PC-3 (cell line): Measurements from ENCODE around the gene CCDC7. TPM values are rescaled to one million over a fixed set of nuclear protein-coding genes. Genes with fewer than 3 reads are reported as not detected.

ENCODE experiments used
- ATAC-seq: fragments of 200-7000 bp; cut with Tn5 transposase; 2 replicates; pipeline ENCODE4 v1.9.1; 2020; ENCODE audit warnings: mild to moderate bottlenecking, moderate library complexity
- BruUV-seq: library from RNA; stranded (reverse); fragments of 400-500 nt; replicated peaks from 2 replicates; lab custom pipeline; 2021; lab: Mats Ljungman, UMichigan
- CTCF ChIA-PET: fragments of 300-600 bp; sonication (Branson Sonifier 250); formaldehyde crosslinking; loops from one replicate; lab custom pipeline; 2022; ENCODE audit warnings: antibody characterized with exemption; lab: Charles Lee
- POLR2A ChIA-PET: fragments of 300-600 bp; sonication (Branson Sonifier 250); formaldehyde crosslinking; loops from one replicate; lab custom pipeline; 2022; ENCODE audit warnings: antibody characterized with exemption; ENCODE audit not compliant: unreplicated experiment; lab: Charles Lee
- DNase-seq: peaks from one replicate; pipeline ENCODE4 v3.0.0-alpha.2; 2015
- H2AFZ ChIP-seq: fragments of 300-600 bp; sonication (generic); 2 replicates; pipeline ENCODE4 v1.6.0; 2016; ENCODE audit warnings: antibody characterized with exemption, low read length
- H3F3A ChIP-seq: fragments of 300-600 bp; sonication (generic); one replicate; pipeline ENCODE4 v1.6.0; 2017; ENCODE audit warnings: antibody characterized with exemption, low read length, control low read depth, mild to moderate bottlenecking; ENCODE audit not compliant: unreplicated experiment
- H3K27ac ChIP-seq: fragments of 300-600 bp; sonication (generic); 2 replicates; pipeline ENCODE4 v1.5.1; 2016; ENCODE audit warnings: mild to moderate bottlenecking, low read length
- H3K27me3 ChIP-seq: fragments of 300-600 bp; sonication (generic); 2 replicates; pipeline ENCODE4 v1.6.1; 2016; ENCODE audit warnings: low read length, mixed read lengths
- H3K36me3 ChIP-seq: fragments of 300-600 bp; sonication (generic); 2 replicates; pipeline ENCODE4 v1.6.1; 2016; ENCODE audit warnings: low read depth, mixed run types, low read length, mixed read lengths
- H3K4me1 ChIP-seq: fragments of 300-600 bp; sonication (generic); 2 replicates; pipeline ENCODE4 v1.5.1; 2016; ENCODE audit warnings: low read length; ENCODE audit not compliant: insufficient read depth
- H3K4me2 ChIP-seq: fragments of 300-600 bp; sonication (generic); 2 replicates; pipeline ENCODE4 v1.6.0; 2016; ENCODE audit warnings: low read length
- H3K4me3 ChIP-seq: fragments of 300-600 bp; sonication (generic); 2 replicates; pipeline ENCODE4 v1.5.1; 2016; ENCODE audit warnings: mild to moderate bottlenecking, low read length, mixed read lengths
- H3K79me2 ChIP-seq: fragments of 300-600 bp; sonication (generic); 2 replicates; pipeline ENCODE4 v1.6.1; 2017; ENCODE audit warnings: low read length, mixed read lengths
- H3K9ac ChIP-seq: fragments of 300-600 bp; sonication (generic); 2 replicates; pipeline ENCODE4 v1.6.0; 2016; ENCODE audit warnings: mild to moderate bottlenecking, low read length
- H3K9me2 ChIP-seq: fragments of 300-600 bp; sonication (generic); replicated peaks from 2 replicates; pipeline ENCODE4 v1.6.1; 2016; ENCODE audit warnings: mixed run types, low read length, mixed read lengths
- H3K9me3 ChIP-seq: fragments of 300-600 bp; sonication (generic); 2 replicates; pipeline ENCODE4 v1.6.1; 2016; ENCODE audit warnings: low read length, mixed read lengths
- H4K20me1 ChIP-seq: fragments of 300-600 bp; sonication (generic); 2 replicates; pipeline ENCODE4 v1.6.1; 2016; ENCODE audit warnings: low read length, mixed read lengths
- EZH2 ChIP-seq: fragments of 300-600 bp; sonication (generic); IDR thresholded peaks from one replicate; pipeline ENCODE4 v1.6.1; 2017; ENCODE audit warnings: antibody characterized with exemption, mild to moderate bottlenecking, low read length; ENCODE audit not compliant: unreplicated experiment
- EZH2phosphoT487 ChIP-seq: fragments of 300-600 bp; sonication (generic); IDR thresholded peaks from 2 replicates; pipeline ENCODE4 v1.6.1; 2018; ENCODE audit warnings: mild to moderate bottlenecking, antibody characterized with exemption, low read length, borderline replicate concordance
- intact Hi-C: fragments of 100-400 bp; cut with micrococcal nuclease; formaldehyde crosslinking; loops from 2 replicates; pipeline ENCODE4 v1.9.0; 2023
- total RNA-seq: library from RNA; depleted of rRNA; stranded (reverse); fragments of >200 nt; gene quantifications from 2 replicates; pipeline ENCODE4 v1.2.3, GENCODE V29; 2014
- TF ChIP-seq, protein P1 (sequence below): fragments of 300-600 bp; sonication (generic); conservative IDR thresholded peaks from 2 replicates; pipeline ENCODE4 v1.5.1; 2017; ENCODE audit warnings: antibody characterized with exemption, low read depth, mild to moderate bottlenecking, low read length

The CCDC7 gene
- total RNA-seq, 1 experiment from 2014 or later: 19.1 TPM

DNA sequence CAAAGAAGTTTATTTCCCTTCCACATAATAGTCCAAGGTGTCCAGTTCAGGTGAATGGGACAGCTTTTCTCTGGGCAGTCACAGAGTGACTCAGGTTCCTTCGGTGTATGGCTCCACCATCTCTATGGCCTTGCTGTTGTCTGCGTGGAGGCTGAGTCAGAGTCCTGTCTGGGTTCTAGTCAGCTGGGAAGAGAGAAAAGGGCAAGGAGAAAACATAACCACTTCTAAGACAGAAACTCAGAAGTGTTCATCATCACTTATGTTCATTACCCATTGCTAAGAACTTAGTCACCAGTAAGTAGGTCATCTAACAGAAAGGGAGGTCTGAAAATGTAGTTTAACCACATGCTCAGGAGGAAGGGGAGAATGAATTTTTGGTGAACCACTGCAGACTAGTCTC is 32.4 kb upstream of the CCDC7 start:
- ATAC-seq: peak; percentile 90
- Histone ChIP-seq H3F3A (peaks cover 5% of the 10 kb centered on the region), H3K4me2 (peak overlapping the region; percentile 23), H3K36me3 (no peaks in the 10 kb centered on the region), H2AFZ (peak overlapping the region; percentile 2; the same call in 1 of the 2 replicates), H3K9ac (no peak overlapping the region), H3K4me3 (no peak overlapping the region), H3K9me3 (no peaks in the 10 kb centered on the region), H3K4me1 (peaks cover 25% of the 10 kb centered on the region), H3K79me2 (no peaks in the 10 kb centered on the region), H3K27ac (peak overlapping the region; percentile 68), H3K9me2 (no peaks in the 10 kb centered on the region), H3K27me3 (no peaks in the 10 kb centered on the region), H4K20me1 (no peaks in the 10 kb centered on the region)
- ChIA-PET POLR2A (interaction anchor here (0.5 kb wide), 1 partner anchor 48 kb away, joined by 9 read pairs; no protein-coding TSS in a partner anchor), CTCF (no interaction called here)
- TF ChIP-seq EZH2 (no peak), EZH2phosphoT487 (no peak)
- TF ChIP-seq, protein P1, sequence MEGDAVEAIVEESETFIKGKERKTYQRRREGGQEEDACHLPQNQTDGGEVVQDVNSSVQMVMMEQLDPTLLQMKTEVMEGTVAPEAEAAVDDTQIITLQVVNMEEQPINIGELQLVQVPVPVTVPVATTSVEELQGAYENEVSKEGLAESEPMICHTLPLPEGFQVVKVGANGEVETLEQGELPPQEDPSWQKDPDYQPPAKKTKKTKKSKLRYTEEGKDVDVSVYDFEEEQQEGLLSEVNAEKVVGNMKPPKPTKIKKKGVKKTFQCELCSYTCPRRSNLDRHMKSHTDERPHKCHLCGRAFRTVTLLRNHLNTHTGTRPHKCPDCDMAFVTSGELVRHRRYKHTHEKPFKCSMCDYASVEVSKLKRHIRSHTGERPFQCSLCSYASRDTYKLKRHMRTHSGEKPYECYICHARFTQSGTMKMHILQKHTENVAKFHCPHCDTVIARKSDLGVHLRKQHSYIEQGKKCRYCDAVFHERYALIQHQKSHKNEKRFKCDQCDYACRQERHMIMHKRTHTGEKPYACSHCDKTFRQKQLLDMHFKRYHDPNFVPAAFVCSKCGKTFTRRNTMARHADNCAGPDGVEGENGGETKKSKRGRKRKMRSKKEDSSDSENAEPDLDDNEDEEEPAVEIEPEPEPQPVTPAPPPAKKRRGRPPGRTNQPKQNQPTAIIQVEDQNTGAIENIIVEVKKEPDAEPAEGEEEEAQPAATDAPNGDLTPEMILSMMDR: no peak
- no TSS peak for BruUV-seq
- intact Hi-C loops: loop anchor here (2.0 kb wide), 1 partner anchor 33 kb away; the partner anchor contains the start of gene CCDC7
- peak; percentile 96 for DNase-seq

DNA sequence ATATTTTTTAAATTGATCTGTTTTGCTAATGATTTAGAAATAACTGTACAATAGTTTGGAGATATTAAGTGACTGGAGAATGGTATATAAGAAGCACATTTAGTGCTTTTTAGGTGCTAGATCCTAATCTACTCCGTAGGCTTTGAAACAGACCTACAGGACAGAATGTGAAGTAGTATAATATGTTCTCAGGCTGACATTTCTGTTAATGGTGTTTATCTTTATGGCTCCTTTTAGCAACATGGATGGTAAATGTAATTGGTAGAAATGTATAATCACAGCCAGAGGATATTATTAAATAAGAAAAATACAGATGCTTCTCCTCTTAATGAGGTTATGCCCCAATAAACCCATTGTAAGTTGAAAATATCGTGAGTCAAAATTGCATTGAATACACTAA is 30.6 kb upstream of the CCDC7 start:
- no peak overlapping the region for H3K27ac ChIP-seq
- H3K9ac ChIP-seq: no peak overlapping the region
- H3K4me3 ChIP-seq: no peak overlapping the region
- H3F3A ChIP-seq: peaks cover 5% of the 10 kb centered on the region
- no peak overlapping the region for H3K4me2 ChIP-seq
- BruUV-seq: no TSS peak
- H3K36me3 ChIP-seq: no peaks in the 10 kb centered on the region
- no peaks in the 10 kb centered on the region for H3K9me2 ChIP-seq
- TF ChIP-seq EZH2phosphoT487 (no peak), EZH2 (no peak)
- TF ChIP-seq, protein P1: no peak
- DNase-seq: no peak
- H4K20me1 ChIP-seq: no peaks in the 10 kb centered on the region
- ChIA-PET POLR2A (no interaction called here), CTCF (no interaction called here)
- H3K79me2 ChIP-seq: no peaks in the 10 kb centered on the region
- ATAC-seq: no peak
- peaks cover 29% of the 10 kb centered on the region for H3K4me1 ChIP-seq
- H2AFZ ChIP-seq: no peak overlapping the region
- H3K9me3 ChIP-seq: no peaks in the 10 kb centered on the region
- H3K27me3 ChIP-seq: no peaks in the 10 kb centered on the region
- intact Hi-C loops: no loop called here

DNA sequence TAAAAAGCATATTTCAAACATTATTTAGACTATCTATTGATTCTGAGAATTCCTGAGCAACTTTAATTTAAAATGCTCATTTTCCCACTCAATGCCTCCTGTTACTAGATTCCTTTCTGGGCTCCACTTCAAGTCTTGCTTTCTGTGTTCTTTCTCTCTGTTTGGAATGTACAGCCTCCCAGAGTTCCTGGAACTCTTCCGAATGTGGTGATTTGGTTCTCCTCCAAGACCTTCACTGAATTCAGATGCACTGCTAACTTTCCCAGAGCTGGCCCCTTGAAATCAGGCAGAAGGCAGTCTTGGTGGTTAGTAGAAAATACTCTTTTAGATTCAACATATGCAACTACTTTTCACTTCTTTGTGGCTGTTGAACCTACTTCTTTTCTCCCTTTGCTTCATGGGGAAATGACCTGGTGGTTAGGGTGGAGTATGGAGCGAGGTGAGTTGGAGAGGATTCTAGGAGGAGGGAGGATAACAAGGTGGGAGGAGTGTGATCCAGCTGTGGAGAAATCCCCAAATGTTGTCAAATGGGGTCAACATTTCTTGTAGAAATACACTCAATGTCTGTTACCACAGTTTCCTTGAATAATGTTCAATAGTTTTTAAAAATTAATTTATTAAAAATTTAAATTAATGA is 27.9 kb upstream of the CCDC7 start:
- H2AFZ ChIP-seq: no peak overlapping the region
- H4K20me1 ChIP-seq: no peaks in the 10 kb centered on the region
- ATAC-seq: no peak
- H3K4me3 ChIP-seq: no peak overlapping the region
- H3K9me3 ChIP-seq: 0 out of 2 replicates have a peak, but pooled peaks cover 8% of the 10 kb centered on the region
- intact Hi-C loops: no loop called here
- H3F3A ChIP-seq: peaks cover 5% of the 10 kb centered on the region
- no peaks in the 10 kb centered on the region for H3K9me2 ChIP-seq
- ChIA-PET CTCF (no interaction called here), POLR2A (no interaction called here)
- no peaks in the 10 kb centered on the region for H3K79me2 ChIP-seq
- TF ChIP-seq, protein P1: no peak
- TF ChIP-seq EZH2 (no peak), EZH2phosphoT487 (no peak)
- H3K9ac ChIP-seq: no peak overlapping the region
- peaks cover 16% of the 10 kb centered on the region for H3K4me1 ChIP-seq
- BruUV-seq: no TSS peak
- no peaks in the 10 kb centered on the region for H3K27me3 ChIP-seq
- H3K27ac ChIP-seq: no peak overlapping the region
- no peak for DNase-seq
- no peaks in the 10 kb centered on the region for H3K36me3 ChIP-seq
- H3K4me2 ChIP-seq: no peak overlapping the region
